ENCODE measurements around the gene PALD1.
"Not testable (repeated sequence)": the region's sequence is repeated elsewhere in the genome, so short reads cannot be mapped to it uniquely, and the experiment has no call there.

The PALD1 gene

DNA sequence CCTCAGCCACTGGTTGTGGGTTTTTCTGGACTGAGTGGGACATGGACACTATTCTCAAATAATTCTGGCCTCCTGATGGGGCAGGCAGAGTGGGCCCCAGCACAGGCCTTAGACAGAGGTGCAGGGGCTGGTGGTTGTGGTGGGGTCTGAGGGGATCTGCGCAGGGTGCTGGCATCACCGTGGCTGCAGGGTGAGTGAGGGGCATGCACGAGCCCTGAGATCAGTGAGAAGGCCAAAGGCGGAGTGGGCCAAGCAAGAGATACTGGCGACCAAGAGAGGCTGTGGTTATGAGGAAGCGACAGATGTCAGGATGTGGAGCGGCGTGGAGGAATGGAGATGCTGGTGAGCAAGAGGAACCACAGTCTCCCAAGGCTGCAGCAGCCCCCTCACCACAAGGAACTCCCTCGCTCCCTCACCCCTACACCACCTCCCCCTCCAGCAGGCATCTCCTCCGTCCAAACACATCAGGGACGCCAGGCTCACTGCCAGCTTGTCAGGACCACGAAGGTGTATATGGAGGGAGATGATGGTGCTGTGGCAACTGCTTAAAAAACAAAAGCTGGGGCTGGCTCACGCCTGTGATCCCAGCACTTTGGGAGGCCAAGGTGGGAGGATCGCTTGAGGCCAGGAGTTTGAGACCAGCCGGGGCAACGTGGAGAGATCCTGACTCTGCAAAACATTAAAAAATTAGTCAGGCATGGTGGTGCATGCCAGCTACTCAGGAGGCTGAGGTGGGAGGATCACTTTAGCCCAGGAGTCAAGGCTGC, 114.4 kb downstream of the PALD1 start:
- no peak for DNase-seq

DNA sequence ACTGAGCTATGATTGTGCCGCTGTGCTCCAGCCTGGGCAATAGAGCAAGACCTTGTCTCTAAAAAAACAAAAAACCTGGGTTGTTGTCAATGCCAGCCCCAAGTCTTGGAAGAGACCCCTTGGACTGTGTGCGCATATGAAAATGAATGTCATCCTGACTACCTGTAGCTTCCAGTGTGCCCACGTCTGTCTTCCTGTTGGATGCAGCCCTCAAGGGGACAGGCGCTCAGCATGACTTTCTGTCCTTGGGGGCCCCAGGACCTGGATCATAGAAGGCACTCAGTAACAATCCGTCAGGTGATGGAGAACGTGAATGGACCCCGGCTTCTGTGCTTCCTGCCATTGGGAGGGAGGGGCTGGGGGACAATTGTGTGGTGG, 114.9 kb downstream of the PALD1 start:
- no peak for DNase-seq

- no peak for DNase-seq
Observed at GRCh38 chr10:70594161-70594560, 115.6 kb downstream of the PALD1 start.

DNA sequence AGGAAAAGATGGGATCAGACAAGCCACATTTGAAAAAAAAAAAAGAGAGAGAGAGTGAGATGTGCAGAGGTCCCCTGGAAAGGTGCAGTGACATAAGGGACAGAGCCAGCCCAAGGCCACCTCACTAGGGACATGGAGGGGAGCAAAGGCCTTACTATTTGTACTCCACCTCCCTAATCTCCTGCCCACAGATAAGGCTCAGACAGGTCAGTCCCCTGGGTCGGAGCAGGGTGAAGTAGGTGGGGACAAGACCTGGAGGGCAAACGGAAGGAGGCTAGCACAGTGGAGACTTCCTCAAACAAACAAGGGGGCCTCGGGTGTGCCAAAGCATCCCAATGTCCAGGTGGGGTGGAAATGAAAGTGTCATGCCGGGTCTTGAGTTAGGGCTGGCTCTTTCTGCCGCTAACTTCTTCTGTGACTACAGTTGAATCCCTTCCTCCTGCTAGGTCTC, 117.0 kb downstream of the PALD1 start:
- no peak for DNase-seq

DNA sequence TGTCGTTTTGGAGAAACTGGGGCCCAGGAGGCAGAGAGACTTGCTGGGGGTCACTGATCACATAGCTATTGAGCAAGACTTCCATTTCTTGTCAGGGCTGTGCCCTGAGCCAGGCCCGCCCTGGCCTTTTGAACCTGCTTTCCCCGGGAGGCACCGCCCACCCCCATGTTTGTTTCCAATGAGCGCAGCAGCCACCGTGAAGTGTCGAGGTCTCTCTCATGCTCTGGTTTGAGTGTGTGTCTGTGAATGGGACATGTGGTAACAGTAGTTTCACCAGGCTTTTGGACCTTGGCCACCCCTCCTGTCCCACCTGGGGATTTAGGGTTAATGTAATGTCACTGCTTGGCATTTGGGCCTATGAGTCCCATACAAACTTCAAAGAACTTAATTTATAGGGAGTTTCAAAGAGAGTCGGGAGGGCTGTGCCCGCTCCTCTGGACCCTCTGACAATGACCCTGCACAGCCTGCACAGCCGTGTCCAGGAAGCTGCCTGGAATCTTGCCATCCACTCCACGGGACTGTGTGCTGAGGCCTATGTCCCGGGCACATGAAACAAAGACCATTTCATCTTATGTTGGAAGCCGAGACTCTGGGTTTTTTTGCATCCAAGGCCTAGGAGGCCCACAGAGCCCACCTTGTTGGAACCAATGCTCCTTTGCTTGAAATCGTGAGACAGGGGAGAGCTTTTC, 117.7 kb downstream of the PALD1 start:
- DNase-seq = no peak

DNA sequence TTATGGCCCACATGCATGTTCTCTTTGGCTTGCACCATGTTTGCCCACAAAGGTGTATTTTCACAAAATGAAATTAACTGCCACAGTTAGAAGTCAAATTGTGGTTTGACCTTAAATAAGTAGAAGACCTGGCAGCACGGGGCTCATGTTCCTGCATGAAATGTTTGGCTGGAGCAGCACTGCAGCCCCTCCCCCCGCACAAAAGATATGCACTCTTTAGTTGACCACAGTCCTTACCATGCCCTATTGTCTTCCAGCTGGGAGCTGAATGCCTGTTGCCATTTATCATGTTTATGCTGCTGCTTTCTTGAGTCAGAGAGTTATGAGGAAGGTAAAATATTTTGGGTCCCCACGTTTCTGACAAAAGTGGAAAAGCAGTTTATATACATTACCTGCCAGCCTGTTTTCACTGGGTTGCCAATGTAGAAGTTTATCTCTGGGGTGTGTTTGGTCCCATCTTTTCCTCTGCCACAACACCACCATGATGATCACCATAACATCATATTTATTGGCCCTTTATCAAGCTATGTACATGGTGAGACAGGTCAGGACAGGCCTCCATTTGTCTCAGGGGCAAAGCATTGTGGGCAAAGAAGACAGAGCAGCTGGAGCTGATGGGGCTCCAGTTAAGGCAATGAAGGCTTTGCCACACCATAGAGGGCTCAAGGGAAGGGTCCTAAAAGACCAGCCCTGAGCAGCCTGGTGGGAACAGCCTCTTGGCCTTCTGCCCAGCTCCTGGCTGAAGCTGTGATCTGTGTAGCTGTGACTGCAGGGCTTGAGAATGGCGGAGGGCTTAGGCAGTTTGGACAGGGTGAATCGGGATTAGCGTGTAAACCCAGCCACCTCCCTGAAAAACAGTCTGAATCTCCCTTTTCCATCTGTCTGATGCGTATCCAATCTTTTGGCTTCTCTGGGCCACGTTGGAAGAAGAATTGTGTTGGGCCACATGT, 118.6 kb downstream of the PALD1 start:
- no peak for DNase-seq

DNA sequence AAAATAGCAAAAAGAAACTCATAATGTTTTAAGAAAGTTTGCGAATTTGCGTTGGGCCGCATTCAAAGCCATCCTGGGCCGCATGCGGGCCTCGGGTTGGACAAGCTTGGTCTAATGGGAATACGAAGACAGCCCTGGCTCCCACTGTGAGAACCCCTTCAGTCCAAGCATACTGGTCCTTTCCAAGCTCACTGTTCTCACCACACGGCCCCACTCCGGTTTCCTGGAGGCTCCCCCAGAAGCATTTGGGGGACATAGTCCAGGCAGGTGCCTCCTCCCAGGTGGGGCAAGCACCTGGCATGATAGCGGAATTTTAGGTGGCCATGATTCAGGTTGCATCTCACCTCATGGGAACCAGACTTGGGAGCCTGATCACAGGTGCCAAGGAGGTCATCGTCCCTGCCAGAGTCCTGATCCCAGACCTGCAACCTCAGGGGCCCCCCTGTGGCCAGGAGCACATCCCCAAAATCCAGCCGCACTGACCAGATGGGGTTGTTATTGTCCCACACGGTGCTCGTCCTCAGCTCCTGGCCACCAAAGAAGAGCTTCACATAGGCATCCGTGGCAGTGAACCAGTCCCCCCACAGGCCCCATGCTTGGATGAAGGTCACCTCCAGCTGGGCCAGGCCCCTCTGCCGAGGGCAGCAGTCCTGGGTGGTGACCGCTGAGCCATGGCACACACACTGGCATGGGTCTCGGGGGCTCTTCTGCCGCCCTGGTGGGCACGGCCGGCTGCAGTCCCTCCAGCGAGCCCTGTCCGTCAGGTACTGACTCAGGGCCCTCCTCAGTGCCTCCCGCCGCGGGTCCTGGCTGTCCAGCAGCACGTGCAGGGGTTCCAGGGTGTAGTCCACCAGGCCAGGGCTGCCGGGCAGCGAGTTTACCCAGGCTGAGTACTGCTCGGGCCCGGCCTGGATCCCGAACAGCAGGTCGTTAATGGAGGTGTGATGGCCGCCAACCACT, 119.6 kb downstream of the PALD1 start:
- DNase-seq = no peak

GRCh38 chr10:70598857-70599295, 120.3 kb downstream of the PALD1 start:
- DNase-seq = no peak

- DNase-seq = no peak
Observed at GRCh38 chr10:70599319-70599718, 120.8 kb downstream of the PALD1 start.

DNA sequence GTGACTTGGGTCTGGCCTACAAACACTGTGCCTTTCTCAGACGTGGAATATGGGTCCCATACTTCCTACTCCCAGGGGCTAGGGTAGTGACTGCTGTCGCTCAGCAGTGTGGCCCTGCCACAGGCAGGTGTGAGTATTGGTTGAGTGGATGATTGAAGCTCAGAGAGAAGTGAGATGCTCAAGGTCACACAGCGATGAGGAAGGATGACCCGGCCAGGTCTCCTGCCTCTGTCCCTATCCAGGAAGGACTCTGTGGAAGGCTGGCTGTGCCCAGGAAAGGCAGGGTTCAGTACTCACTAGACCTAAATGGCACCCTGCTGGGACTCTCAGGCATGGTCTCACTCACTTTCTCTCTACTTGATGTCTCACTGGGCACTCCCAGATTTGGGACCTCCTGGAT, 121.2 kb downstream of the PALD1 start:
- no peak for DNase-seq

DNA sequence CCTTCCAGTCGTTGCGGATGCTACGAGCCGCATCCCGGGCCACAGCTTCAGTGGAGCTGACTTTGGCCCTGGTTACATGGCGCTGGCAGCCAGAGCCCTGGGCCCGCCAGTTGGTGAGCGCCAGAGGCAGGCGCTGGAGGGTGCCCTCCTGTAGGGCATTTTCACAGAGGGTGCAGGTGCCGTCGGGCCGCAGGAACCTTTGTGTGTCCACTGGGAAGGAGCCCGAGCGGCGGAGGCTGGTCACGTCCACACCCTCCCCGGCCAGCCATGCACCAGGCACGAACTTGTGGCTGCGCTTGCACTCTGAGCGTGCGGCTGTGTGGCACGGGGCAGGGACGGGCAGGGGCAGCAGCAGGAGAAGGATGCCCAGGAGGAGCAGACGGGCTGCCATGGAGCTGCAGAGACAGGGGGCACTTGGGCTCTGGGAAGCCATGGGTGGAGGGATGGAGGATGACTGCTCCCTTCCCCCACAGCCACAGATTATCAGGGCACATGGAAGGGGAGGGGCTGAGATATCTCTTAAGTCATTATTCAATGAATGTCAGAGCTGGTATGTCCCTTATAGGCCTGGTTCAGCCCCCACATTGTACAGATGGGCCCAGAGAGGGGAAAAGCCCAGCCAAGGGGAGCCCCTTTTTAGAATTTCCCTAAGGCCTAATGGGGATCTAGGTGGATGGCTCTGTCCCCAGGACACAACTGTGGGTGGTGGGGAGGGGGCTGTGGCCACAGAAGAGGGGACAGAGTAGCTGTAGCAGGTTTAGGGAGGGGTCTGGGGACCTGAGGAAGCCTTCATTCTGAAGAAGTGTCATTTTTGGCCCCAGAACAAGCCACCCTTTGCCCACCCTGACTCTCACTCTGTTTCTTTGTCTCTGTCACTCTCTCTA, 122.2 kb downstream of the PALD1 start:
- no peak for DNase-seq

GRCh38 chr10:70601746-70602145, 123.2 kb downstream of the PALD1 start:
- DNase-seq = no peak

- peak; percentile 68 for DNase-seq
Observed at GRCh38 chr10:70602665-70603448, 124.3 kb downstream of the PALD1 start, which contains the start of gene PRF1. Gene PRF1 (minus strand): TSS chr10:70602741. CDS start chr10:70600902, 1,839 bp downstream.

DNA sequence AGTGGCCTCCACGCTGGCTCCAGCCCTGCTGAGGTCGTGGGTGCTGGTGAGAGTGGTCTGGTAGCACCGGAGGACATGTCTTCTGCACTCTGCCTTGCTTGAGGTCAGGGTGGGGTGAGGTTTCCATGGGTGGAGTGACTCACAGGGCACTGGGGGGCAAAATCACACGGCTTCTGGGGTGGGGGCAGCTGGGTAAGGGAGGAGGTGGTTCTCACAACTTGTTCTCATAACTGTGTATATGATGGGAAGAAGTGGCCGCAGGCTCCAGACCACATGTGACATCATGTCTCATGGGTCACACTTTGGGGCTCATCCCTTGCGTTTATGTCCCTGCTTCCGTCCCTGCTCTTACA, 124.9 kb downstream of the PALD1 start:
- peak; percentile 10 for DNase-seq

- DNase-seq = no peak
Observed at GRCh38 chr10:70604106-70604505, 125.5 kb downstream of the PALD1 start.

- no peak for DNase-seq
Observed at GRCh38 chr10:70605161-70605560, 126.6 kb downstream of the PALD1 start.

DNA sequence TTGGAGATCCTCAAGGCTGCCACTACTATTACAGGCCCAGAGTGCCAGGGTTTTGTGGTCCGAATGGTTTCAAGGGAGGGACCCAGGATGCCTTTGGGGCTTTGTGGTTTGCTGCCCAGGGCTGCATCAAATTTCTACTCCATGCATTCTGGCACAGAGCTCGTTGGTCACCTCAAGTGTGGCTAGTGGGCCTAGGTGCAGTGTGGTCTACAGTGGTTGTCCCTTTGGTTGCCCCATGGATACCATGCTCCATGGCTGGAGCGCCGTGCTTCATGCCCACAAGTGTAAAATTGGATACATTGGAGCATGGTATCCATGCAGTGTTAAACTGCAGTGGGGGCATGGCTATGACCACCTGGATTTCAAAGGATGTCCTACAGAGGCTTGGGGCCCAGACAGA, 129.4 kb downstream of the PALD1 start:
- no peak for DNase-seq

DNA sequence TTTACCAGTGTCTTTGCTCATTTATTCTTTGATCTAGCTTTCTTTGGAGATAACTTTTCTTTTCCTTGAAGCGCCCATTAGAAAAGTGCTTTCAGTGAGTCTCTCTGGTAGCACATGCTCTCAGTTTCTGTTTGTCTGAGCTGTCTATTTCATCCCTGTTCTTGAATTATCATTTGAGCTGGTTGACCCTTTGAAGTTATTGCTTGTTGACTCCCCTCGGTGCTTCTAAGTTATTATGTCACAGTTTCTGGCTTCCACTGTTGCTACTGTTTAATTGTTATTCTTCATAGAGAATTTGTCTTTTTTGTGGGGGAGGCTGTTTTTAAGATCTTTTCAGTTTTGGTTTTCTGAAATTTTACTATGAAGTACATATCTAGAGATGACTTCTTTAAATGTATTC, 135.4 kb downstream of the PALD1 start:
- no peak for DNase-seq

GRCh38 chr10:70614364-70614763, 135.8 kb downstream of the PALD1 start:
- not testable (repeated sequence) for DNase-seq

GRCh38 chr10:70615211-70615610, 136.6 kb downstream of the PALD1 start:
- DNase-seq = no peak
